Measurements from ENCODE around the gene KLHL24.
A peak's percentile ranks its signal among the peaks of the same experiment; 100 is the strongest.

The KLHL24 gene

GRCh38 chr3:183653209-183654064 is 18.0 kb downstream of the KLHL24 start:
- DNase-seq (ENCODE audit: low read depth) = peak; percentile 36
- no peak for TF ChIP-seq POLR2A (IDR thresholded peaks at IDR 0.05; ENCODE audit: extremely low read depth, insufficient read length)
- no peak for TF ChIP-seq CTCF (IDR thresholded peaks at IDR 0.05; ENCODE audit: low read depth, low read length)
- no peak for TF ChIP-seq MAX (IDR thresholded peaks at IDR 0.05; ENCODE audit: low read depth, low read length)
- no peak for TF ChIP-seq MYC (IDR thresholded peaks at IDR 0.05; ENCODE audit: low read depth, low read length)
- H3K4me3 ChIP-seq (ENCODE audit: low read depth, low read length) = no peak overlapping the region

- H3K4me3 ChIP-seq (ENCODE audit: low read depth, low read length) = no peak overlapping the region
- TF ChIP-seq MAX (IDR thresholded peaks at IDR 0.05; ENCODE audit: low read depth, low read length) = no peak
- TF ChIP-seq MYC (IDR thresholded peaks at IDR 0.05; ENCODE audit: low read depth, low read length) = no peak
- TF ChIP-seq CTCF (IDR thresholded peaks at IDR 0.05; ENCODE audit: low read depth, low read length) = no peak
- no peak for TF ChIP-seq POLR2A (IDR thresholded peaks at IDR 0.05; ENCODE audit: extremely low read depth, insufficient read length)
- no peak for DNase-seq (ENCODE audit: low read depth)
Observed at GRCh38 chr3:183654727-183655126, 19.3 kb downstream of the KLHL24 start.

- DNase-seq (ENCODE audit: low read depth) = no peak
- TF ChIP-seq POLR2A (IDR thresholded peaks at IDR 0.05; ENCODE audit: extremely low read depth, insufficient read length) (no peak), MAX (IDR thresholded peaks at IDR 0.05; ENCODE audit: low read depth, low read length) (no peak), MYC (IDR thresholded peaks at IDR 0.05; ENCODE audit: low read depth, low read length) (no peak), CTCF (IDR thresholded peaks at IDR 0.05; ENCODE audit: low read depth, low read length) (no peak)
- H3K4me3 ChIP-seq (ENCODE audit: low read depth, low read length) = no peak overlapping the region
Observed at GRCh38 chr3:183662099-183662498, 26.7 kb downstream of the KLHL24 start.

GRCh38 chr3:183664913-183665381 is 29.5 kb downstream of the KLHL24 start:
- H3K4me3 ChIP-seq (ENCODE audit: low read depth, low read length) = no peak overlapping the region
- DNase-seq (ENCODE audit: low read depth) = no peak
- TF ChIP-seq MYC (IDR thresholded peaks at IDR 0.05; ENCODE audit: low read depth, low read length) = no peak
- no peak for TF ChIP-seq MAX (IDR thresholded peaks at IDR 0.05; ENCODE audit: low read depth, low read length)
- TF ChIP-seq POLR2A (IDR thresholded peaks at IDR 0.05; ENCODE audit: extremely low read depth, insufficient read length) = no peak
- no peak for TF ChIP-seq CTCF (IDR thresholded peaks at IDR 0.05; ENCODE audit: low read depth, low read length)

GRCh38 chr3:183680061-183680460 is 44.6 kb downstream of the KLHL24 start:
- no peak for DNase-seq (ENCODE audit: low read depth)
- no peak overlapping the region for H3K4me3 ChIP-seq (ENCODE audit: low read depth, low read length)
- TF ChIP-seq POLR2A (IDR thresholded peaks at IDR 0.05; ENCODE audit: extremely low read depth, insufficient read length) (no peak), MYC (IDR thresholded peaks at IDR 0.05; ENCODE audit: low read depth, low read length) (no peak), MAX (IDR thresholded peaks at IDR 0.05; ENCODE audit: low read depth, low read length) (no peak), CTCF (IDR thresholded peaks at IDR 0.05; ENCODE audit: low read depth, low read length) (no peak)

Measured in NB4 (cell line).